T-helper 22 cell (primary cell): ENCODE measurements around the gene MMAB.
"Not testable (repeated sequence)": the region's sequence is repeated elsewhere in the genome, so short reads cannot be mapped to it uniquely, and the experiment has no call there.

Source experiments
- DNase-seq: peaks from one replicate; pipeline ENCODE4 v3.0.0-alpha.2; 2020; ENCODE audit warnings: low read depth

MMAB gene

GRCh38 chr12:109602132-109602531, 28.8 kb upstream of the MMAB start:
- not testable (repeated sequence) for DNase-seq

DNA sequence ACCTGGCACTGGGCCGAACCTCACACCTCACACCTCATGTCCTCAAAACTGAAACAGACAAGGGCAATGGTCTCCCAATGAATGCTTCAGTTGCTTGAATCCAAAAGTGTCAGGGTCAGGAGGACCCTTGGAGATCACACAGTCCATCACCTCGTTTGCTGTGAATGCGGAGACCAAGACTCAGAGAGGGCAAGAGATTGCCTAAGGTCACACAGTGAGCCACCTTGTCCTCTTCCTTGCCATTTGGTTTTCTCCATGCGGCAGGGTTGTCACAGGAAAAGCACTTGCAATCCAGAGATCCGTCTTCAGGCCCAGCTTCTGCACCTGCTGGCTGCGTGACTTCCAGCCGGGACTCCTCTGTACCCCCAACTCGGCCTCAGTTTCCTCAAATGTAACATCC, 28.3 kb upstream of the MMAB start:
- DNase-seq = no peak

DNA sequence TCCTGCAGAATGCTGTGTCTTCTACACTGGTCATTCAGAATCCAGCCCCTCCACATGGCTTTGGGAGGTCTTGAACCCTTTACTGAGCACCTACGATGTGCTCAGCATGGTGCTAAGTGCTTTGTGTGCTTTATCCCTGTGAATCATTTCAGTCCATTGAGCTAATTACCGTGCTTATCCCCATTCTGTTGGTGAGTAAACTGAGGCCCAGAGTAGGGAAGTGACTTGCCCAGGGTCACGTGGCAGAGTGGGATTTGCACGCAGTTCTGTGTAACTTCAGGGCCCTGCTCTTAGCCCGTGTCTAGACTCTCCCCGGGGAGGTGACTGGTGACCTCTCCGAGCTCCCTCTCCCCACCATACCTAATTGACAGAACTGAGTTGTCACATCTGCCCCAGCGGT, 27.7 kb upstream of the MMAB start:
- no peak for DNase-seq

DNA sequence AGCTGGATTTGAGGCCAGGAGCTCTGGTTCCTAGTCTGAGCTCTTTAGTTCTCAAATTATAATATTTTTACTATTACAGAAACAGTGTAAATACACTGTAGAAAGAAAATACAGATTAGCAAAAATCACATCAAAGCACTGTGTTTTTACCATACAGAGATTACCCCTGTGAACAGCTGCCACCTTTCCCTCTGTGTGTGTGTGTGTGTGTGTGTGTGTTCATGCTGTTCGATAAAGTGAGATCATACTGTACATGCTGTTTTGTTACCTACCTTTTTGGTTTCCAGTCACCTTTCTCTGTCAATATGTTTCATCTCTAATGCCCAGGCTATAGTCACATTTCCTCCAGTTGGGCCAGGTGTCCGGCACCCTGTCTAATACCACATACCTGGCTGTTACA, 27.2 kb upstream of the MMAB start:
- no peak for DNase-seq

- no peak for DNase-seq
Measured at GRCh38 chr12:109599087-109599486, 25.8 kb upstream of the MMAB start.

DNA sequence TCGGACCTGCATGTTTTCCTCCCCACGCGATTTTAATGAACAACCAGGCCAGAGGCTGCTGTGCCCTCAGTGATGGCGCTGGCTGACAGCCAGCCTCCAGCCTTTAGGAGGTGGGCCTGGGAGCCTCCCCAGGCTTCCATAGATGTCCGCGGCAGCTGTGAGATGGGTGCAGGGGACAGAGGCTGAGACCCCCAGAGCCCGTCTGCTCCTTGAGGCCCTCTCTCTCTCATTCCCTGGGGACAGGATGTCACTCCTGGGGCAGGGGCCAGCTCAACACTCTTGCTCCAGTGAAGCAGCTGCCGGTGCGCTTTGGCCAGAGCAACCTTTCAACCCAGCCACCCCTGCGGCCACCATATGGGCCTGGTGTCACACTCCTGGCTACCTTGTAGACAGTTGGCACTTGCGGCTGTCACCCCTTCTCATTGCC, 25.1 kb upstream of the MMAB start:
- no peak for DNase-seq

- DNase-seq = peak; percentile 14
Measured at GRCh38 chr12:109597795-109598427, 24.6 kb upstream of the MMAB start.

GRCh38 chr12:109597414-109597794, 24.1 kb upstream of the MMAB start:
- no peak for DNase-seq

DNA sequence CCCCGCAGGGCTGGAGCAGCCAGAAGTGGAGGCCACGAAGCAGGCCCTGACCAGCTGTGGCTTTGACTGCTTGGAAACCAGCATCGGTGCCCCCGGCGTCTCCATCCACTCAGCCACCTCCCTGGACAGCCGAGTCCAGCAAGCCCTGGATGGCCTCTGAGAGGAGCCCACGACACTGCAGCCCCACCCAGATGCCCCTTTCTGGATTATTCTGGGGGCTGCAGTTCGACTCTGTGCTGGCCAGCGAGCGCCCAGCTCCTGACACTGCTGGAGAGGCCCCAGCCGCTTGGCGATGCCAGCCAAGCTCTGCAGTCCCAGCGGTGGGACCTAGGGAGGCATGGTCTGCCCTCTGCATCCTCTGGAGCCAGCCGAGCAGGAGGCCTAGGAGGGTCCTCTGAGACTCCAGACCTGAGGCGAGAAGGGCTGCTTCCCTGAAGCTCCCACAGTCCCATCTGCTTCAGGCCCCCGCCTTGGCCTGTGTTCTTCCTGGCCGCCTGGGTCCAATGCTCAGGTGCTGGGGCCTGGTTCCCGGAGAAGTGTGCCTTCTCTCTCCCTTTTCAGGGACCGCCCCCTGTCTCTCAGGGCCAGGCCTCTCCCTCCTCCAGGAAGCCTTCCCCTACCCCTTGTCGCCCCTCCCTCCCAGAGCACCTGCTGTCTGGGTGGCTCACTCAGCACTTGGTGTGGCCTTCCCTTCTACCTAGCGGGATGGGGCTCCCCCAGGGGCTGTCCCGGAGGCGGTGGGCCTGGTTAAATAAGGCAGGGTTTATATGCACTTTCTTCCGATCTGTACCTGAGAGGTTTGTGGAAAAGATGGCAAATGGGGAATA, 23.3 kb upstream of the MMAB start:
- DNase-seq = no peak

DNA sequence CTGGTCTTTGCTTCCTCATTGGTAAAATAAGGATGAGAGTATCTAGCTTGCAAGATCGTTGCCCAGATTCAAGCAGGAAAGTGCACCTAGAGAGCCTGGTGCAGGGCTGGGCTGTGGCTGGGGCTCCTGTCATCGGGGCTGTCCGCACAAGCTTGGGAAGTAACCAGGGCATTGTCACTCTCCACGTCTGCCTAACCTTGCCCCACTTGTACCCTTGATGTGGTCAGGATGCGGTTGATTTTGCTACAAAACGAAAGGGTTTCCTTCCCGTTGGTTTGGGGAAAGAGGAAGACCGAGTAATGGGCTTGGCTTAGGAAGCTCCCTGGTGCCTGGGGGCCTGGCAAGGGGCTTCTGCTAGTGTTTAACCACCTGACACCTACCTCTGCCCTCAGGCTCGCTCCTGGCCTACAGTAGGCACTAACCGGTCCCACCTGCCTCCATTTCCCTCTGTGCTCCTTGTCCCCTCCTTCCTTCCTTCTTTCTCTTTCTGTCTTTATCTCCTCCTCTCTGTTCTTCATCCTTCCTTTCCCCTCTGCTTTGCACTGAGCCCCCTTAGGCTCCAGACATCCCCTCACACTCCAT, 22.1 kb upstream of the MMAB start:
- DNase-seq = peak; percentile 4

DNA sequence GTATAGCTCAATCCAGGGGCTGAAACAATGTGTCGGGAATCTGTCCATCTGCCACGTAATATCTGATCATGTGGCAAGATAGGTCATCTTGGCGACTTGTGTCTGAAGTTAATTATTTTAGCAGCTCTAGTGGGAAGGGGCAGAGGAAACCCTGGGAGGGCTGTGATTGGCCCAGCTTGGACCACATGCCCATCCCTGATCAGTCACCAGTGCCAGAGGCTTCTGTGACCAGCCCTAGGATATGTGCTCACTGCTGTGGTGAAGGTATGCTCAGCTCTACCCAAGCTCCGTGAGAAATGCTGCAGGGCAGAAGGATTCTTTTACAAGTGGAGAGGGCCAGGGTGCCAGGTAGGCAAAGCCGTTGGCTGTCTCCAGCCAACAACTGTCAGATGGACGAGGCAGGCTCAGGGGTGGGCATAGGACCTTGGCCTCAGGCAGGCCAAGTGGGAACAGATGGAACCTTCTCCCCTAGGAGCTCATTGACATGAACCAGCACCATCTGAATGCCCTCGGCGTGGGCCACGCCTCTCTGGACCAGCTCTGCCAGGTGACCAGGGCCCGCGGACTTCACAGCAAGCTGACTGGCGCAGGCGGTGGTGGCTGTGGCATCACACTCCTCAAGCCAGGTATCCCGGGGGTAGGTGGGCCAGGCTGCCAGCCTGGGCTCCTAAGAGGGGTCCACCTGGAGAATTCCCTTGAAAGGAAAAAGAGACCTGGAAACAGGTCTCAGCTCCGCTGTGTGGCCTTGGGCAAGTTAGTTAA, 21.4 kb upstream of the MMAB start:
- DNase-seq = no peak

DNA sequence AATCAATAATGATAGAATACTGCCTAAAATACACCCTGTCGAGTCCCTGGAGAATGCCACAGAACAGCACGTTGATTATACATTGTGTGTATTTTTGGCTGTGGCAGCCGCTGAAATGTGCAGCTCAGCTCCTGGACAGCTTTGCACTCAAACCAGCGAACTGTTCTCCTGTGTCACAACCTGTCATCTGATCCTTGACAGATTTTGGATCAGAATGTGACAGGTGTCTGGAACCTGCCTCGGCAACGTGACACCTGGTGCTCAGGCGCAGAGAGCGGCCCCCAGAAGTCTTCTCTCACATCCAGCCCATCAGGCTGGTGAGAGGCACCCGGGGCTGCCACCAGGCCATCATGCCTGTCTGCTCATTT, 19.6 kb upstream of the MMAB start:
- DNase-seq = no peak

- no peak for DNase-seq
Measured at GRCh38 chr12:109592195-109592904, 19.0 kb upstream of the MMAB start.

- DNase-seq = no peak
Measured at GRCh38 chr12:109591041-109591440, 17.7 kb upstream of the MMAB start.

GRCh38 chr12:109590566-109590965, 17.3 kb upstream of the MMAB start:
- no peak for DNase-seq

- DNase-seq = no peak
Measured at GRCh38 chr12:109589691-109590245, 16.5 kb upstream of the MMAB start.

GRCh38 chr12:109589240-109589590, 15.9 kb upstream of the MMAB start:
- DNase-seq = no peak

- DNase-seq = no peak
Measured at GRCh38 chr12:109588461-109589239, 15.3 kb upstream of the MMAB start.

- DNase-seq = no peak
Measured at GRCh38 chr12:109587921-109588320, 14.6 kb upstream of the MMAB start.

- DNase-seq = no peak
Measured at GRCh38 chr12:109586385-109587296, 13.3 kb upstream of the MMAB start.
